Measurements from ENCODE around the gene DHRS2.
"Not testable (repeated sequence)": the region's sequence is repeated elsewhere in the genome, so short reads cannot be mapped to it uniquely, and the experiment has no call there.

Gene DHRS2

DNA sequence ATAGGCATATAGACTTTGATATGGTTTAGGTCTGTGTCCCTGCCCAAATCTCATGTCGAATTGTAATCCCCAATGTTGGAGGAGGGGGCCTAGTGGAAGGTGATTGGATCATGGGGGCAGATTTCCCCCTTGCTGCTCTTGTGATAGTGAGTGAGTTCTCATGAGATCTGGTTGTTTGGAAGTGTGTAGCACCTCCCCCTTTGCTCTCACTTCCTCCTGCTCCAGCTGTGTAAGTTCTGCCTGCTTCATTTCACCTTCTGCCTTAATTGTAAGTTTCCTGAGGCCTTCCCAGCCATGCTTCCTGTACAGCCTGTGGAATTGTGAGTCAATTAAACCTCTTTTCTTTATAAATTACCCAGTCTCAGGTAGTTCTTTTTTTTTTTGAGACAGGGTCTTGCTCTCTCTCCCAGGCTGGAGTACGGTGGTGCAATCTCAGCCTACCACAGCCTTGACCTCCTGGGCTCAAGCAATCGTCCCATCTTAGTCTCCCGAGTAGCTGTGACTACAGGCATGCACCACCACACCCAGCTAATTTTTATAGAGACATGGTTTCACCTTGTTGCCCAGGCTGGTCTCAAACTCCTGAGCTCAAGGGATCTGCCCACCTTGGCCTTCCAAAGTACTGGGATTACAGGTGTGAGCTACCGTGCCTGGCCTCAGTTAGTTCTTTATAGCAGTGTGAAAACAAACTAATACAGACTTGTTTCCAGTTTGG, 1.3 kb upstream of the DHRS2 start:
- not testable (repeated sequence) for DNase-seq

GRCh38 chr14:23637312-23637654, 1.1 kb downstream of the DHRS2 start:
- not testable (repeated sequence) for DNase-seq

GRCh38 chr14:23637655-23638413, 1.7 kb downstream of the DHRS2 start:
- DNase-seq, result not testable (repeated sequence)

- no peak for DNase-seq
Observed at GRCh38 chr14:23638414-23639047, 2.4 kb downstream of the DHRS2 start.

DNA sequence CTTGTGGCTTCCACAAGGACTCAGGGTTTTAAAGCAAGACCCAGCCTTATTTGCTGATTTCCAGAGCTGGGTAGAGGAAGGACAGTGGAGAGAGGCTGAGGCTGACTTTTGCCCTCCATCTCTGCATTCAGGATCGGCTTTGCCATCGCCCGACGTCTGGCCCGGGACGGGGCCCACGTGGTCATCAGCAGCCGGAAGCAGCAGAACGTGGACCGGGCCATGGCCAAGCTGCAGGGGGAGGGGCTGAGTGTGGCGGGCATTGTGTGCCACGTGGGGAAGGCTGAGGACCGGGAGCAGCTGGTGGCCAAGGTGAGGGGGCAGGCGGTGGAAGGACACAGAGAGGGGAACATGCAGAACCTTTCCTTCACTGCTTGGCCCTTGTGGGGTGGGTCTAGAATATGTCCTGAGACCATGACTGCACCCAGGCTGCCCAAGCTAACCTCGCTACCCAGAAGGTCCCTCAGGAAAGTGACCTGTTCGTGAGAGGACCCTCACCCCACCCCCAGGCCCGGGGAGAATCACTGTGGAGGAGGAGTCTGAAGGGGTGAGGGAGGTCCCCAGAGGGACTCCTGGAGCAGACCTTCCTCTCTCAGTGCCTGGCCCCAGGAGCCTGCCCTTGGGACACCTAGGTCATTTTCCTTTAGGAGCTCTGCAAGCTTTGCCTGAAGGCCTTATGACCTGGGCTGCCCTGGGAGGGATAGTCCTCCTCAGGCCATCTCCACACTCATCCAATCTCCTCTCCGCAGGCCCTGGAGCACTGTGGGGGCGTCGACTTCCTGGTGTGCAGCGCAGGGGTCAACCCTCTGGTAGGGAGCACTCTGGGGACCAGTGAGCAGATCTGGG, 3.1 kb downstream of the DHRS2 start:
- no peak for DNase-seq

DNA sequence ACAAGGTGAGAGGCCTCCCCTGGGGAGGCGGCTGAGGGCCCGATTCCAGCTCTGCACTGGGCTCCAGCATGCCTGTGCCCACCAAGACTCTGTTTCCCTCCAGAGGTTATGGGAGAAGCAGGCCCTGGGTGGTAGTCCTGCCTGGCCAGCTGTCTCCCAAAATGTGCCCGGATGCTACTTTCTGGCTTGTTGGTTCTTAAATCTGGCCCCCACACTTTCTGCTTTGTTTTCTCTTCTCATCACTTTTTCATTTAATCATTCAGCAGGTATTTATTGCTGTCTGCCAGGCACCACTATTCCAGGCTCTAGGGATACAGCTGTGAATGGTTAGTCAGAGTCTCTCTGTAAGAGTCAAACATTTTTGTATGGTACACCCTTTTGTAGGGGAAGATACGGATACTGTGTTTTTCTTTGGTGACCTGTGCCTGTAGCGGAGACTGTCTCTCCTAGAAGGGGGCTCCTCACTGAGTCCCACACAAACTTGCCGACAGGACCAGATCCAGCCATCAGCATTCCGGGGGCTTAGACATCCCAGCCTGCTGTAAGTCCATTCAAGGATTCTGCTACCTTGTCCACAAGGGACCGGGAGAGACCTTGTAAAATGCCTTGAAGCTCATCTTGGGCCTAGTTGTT, 3.8 kb downstream of the DHRS2 start:
- DNase-seq, result no peak

DNA sequence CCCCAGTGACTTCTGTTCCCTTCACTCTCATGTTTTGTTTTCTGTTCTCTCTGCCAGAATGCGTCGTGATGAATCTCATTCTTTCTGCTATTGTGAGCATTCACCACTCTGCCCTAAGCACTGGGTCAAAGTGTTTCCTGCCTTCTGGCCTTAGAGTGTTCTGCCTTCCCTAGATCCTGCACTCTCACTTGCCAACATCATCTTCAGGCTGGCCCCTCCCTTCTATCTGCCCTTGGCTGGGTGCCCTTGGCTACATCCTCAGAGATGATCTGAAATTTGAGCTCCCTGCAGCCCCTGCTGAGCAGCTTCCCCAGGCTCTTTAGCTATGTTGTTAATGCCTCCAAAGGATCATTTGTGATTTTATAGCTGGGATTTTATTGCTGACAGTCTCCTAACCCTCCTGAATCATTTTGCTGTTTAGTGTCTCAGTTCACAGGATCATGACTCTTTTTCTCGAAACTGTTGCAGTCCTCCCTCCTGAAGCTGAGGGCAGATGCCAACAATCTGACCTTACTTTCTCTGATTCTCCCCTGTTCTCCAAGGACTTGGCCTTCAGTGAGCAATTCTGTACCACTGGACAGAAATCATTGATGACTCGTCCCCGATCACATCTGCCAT, 4.5 kb downstream of the DHRS2 start:
- DNase-seq, result no peak

DNA sequence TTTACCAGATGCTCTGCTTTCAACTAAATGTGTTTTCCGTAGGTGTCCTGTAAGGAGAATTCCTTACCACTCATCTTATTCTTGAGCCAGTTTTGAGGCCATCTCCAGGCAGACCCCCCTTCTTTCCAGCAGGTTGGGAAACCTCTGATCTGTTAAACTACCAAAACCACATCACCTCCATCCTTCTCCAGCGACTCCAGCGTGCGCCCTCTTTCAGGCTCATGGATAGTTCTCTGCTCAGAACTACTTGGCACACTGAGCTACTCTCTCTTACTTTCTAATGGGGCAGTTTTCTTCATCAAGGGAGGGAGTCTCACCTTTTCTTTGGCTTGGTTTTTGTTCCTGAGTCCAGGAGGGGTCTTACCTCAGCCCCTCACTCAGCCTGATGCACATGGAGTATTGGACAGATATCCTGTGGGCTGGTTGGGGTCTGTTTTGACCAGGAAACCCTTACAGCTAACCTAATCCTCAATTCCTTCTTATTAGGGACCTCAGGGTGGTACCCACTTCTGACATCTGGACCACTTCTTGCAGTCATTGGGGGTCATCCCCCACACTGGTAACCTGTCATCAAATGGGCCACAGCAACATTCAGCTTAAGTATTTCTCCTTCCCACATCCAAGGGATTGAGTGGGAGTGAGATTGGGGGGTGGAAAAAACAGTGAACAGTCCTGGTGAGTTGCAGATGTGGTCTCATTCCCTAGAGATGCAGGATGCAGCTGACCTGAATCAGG, 5.2 kb downstream of the DHRS2 start:
- no peak for DNase-seq

DNA sequence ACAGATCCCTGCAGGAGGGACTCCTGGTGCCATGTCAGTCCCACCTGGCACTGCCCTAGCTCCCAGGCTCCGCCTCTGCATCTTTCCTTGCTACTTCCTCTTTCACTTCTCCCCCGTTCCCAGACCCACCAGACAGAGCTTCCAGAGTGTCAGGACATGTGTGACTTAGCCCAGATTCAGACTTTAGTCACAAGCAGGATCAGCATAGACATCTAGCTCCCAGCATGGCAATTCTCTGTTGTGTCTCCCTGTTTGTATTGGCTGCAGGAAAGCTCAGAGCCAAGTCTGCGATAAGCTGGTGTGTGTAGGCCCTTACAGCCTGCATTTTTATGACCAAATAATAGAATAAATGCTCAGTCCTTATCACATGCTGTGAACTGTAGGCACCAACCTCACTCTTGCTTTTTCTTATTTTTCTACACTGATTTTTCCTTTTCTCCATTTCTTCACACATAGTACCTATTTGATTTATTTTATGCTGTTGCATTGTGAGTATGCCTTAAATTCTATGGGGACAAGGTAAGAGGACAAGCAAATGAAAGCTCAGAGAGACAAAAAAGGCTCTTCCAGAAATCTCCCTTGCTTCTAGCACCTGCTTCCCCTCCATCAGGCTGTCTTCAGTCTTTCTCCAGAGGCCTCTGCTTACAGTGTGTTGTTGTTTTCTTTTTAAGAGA, 5.9 kb downstream of the DHRS2 start:
- no peak for DNase-seq

DNA sequence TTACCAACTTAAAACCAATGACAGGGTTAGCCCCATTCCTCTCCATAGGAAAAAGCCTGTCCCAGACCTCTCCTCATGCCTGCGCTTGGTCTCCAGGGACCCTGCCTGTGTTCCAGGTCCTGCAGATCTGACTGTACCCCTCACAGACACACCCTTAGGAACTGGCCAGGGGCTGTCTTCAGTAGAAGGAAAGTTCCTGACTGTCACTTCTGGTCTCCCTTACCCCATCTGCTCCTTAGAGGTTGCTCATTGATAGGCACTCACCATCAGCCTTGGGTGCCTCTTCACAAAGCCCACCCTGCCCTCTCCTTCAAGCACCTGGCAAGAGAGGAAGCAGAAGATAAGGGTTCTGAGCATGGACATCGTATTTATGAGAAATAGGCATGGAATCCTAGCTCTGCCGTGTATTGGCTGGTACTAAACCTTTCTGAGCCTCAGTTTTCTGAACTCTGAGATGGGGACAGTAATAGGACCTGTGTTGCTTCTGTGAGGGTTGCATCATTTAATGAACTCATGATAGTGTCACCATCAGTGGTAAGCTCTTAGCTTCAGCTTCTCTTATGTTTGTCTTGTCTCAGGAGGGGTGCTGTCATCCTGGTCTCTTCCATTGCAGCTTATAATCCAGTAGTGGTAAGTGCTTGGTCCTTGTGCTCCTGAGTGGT, 7.5 kb downstream of the DHRS2 start:
- DNase-seq, result no peak

- no peak for DNase-seq
Observed at GRCh38 chr14:23644195-23644918, 8.2 kb downstream of the DHRS2 start.

DNA sequence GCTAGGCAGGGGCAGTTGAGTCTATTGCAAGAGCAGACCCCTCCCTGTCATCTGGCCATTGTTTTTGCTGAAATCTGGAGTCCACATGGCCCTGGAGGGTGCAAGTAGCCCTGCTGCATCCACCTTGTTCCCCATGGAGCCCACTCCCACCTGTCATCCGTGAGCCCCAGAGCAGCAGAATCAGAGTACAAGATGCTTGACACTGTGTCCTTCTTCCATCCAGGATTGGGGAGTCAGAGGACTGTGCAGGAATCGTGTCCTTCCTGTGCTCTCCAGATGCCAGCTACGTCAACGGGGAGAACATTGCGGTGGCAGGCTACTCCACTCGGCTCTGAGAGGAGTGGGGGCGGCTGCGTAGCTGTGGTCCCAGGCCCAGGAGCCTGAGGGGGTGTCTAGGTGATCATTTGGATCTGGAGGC, 8.8 kb downstream of the DHRS2 start:
- DNase-seq, result no peak

DNA sequence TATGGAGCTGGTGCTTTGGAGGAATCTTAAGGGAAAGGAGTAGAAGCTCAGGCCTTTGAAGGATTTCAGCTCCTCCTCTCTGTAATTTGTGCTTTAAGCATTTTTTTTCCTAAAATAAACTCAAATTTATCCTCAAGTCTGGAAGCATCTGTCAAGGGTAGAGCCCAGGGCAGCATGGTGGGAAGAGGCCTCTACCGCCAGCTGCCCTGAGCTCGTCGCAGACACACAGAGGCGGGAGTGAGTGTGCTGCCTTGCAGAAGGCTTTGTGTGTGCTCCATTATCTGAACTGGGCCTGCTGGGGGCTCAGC, 9.3 kb downstream of the DHRS2 start:
- no peak for DNase-seq

DNA sequence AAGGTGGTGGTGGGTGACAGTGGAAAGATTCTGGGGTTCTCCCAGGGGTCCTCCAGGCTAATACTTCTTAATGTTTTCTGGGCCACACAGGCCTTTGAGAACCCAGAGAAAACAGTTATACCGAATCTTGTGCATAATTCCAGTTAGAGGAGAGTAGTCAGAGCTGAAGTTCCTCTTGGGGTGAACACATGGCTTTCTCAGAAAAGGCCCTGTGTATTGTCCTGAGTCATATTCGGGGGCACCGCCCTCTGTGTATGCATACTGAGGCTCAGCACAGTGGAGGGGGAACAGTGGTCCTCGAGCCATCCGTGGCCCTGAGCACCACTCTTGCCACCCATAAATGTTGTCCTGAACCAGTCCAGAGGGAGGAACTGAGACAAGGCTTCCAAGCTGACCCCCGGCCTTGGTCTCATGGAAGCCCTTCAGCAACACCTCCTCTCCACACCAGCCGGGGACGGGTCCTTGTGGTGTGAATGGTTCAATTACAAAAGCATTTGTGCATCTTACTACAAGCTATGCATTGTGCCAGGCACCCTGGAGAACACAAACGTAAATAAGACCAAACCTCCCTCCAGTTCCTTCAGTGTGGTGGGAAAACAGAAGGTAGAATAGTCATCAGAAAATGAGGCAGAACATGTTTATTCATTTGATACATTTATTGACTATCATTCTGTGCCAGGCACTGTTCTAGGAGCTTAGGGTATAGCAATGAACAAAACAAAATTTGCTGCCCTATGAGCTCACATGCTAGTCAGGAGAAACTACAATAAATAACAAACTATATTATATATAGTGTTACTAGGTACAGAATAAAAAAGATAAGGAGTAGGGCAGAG, 9.9 kb downstream of the DHRS2 start:
- no peak for DNase-seq

- no peak for DNase-seq
Observed at GRCh38 chr14:23646648-23647549, 10.7 kb downstream of the DHRS2 start.

DNA sequence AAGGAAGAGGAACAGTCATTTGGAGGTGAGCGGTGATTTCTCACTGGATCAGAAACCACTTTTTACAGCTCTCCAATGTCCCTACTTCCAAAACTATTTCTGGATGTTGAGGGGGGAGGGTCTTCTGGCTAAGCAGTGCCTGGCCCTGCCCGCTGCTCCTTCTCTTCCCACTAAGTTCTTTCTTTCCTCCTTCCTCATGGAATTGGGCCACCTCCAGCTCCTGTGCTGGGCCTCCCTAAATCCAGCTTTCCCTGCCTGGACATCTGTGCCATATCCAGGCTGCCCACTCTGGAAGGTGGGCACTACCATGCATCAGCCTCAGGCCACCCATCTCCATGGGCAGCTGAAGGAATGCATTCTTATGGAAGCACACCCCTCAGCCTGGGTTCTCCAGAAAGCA, 11.5 kb downstream of the DHRS2 start:
- DNase-seq, result no peak

DNA sequence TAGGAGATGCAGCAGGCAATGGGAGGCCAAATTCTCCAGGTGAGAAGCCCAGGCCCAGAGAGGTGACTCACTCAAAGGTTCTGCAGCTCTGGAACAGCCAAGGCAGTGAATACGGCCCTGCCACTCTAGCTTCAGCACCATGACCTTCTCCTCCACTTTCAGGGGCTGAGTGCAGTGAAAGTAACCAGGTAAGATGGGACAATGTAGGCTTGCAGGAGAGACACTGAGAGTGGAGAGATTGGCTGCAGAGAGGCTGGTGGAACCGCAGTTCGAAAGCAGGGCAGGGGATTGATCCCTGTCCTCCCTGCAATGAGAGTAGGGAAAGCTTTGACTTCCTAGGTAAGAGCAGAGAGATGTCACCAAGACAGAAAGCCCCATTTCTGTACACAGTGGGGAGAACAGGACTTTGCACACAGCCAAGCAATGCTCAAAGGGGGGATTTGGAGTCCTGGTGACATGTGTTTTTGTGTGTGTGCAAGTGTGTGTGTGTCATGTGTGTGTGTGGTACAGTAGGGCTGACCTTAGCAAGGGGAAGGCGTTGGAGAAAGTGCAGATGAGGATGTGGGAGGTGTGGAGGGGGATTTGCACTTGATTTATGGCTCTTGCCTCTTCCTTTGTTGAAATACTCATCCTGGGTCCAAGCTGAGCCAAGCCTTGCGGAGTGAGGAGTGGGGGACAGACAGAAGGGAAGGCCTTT, 12.7 kb downstream of the DHRS2 start:
- DNase-seq, result no peak

Measured in CD4-positive, alpha-beta T cell treated with Interferon gamma for 1 hour (primary cell).